GM18873 (cell line): Measurements from ENCODE around the gene DDIAS.
"Not testable (repeated sequence)": the region's sequence is repeated elsewhere in the genome, so short reads cannot be mapped to it uniquely, and the experiment has no call there.

Experiments used
- ATAC-seq: cut with Tn5 transposase; IDR thresholded peaks from one replicate; pipeline ENCODE4 v1.9.1; 2021; ENCODE audit warnings: mild to moderate bottlenecking, moderate library complexity, moderate number of reproducible peaks; ENCODE audit not compliant: unreplicated experiment, low FRiP score

Gene DDIAS

DNA sequence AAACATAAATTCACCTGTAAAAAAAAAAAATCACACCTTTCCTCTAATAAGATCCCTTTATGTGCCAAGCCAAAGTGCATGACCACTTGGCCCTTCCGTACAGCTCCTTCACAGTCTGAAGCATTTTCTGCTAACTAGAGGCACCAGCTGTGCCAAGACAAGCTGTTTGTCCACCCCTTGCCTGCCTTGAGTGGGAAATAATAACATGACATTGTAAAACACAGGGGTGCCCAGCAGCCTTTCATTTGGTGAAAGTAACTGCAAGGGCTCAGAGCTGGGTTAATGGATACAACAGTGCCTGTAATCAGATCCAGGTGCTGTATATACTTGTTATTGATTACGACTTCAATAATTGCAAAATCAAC, 59.2 kb downstream of the DDIAS start:
- ATAC-seq = peak; percentile 22

DNA sequence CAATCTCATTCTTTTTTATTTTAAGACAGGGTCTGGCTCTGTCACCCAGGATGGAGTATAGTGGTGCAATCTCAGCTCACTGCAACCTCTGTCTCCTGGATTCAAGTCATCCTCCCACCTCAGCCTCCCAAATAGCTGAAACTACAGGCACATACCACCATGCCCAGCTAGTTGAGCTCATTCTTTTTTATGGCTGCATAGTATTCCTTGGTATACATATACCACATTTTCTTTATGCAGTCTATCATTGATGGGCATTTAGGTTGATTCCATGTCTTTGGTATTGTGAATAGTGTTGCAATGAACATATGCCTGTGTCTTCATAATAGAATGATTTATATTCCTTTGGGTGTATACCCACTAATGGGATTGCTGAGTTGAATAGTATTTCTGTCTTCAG, 60.5 kb downstream of the DDIAS start:
- ATAC-seq = not testable (repeated sequence)

DNA sequence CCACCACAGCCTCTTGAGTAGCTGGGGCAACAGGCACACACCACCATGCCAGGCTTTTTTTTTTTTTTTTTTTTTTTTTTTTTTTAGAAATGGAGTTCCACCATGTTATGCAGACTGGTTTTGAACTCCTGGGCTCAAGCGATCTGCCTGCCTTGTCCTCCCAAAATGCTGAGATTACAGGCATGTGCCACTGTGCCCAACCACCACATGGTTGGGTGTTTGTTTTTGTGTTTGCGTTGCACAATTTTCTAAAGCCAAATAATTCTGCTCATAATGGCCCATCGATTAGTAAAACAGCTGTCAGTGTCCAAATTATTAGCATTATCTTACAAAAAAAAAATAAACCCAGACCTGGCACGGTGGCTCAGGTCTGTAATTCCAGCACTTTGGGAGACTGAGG, 65.8 kb downstream of the DDIAS start:
- no peak for ATAC-seq

DNA sequence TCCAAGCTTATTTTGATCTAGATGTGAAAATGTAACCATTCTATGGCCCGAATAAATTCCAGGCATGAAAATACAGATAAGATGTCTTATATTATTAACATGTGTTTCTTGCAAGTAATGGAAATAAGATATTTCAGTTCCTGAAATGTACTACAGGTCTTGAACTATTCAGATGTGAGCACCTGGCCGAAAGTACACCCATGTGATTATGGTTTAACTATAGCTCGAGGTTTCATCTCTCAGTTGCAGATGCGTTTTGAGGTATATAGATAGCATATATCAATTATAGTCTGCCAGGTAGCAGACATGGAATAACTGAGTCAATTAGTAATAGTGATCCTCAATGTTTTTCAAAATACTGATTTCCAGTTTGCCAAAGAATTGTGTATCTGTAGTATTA, 68.3 kb downstream of the DDIAS start:
- ATAC-seq = peak; percentile 91

DNA sequence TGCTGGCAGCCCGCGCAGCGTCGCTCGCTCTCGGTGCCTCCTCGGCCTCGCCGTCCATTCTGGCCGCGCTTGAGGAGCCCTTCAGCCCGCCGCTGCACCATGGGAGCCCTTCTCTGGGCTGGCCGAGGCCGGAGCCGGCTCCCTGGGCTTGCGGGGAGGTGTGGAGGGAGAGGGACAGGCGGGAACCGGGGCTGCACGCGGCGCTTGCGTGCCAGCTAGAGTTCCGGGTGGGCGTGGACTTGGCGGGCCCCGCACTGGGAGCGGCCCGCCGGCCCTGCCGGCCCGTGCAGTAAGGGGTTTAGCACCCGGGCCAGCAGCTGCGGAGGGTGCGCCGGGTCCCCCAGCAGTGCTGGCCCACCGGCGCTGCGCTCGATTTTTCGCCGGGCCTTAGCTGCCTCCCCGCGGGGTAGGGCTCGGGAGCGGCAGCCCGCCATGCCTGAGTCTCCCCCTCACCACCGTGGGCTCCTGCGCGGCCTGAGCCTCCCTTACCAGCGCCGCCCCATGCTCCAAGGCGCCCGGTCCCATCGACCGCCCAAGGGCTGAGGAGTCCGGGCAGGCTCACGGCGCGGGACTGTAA, 69.1 kb downstream of the DDIAS start:
- not testable (repeated sequence) for ATAC-seq

DNA sequence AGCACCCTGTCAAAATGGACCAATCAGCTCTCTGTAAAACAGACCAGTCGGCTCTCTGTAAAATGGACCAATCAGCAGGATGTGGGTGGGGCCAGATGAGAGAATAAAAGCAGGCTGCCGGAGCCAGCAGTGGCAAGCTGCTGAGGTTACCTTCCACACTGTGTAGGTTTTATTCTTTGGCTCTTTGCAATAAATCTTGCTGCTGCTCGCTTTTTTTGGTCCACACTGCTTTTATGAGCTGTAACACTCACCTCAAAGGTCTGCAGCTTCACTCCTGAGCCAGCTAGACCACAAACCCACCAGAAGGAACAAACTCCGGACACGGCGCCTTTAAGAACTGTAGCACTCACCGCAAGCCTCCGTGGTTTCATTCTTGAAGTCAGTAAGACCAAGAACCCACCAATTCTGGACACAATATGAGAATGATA, 70.0 kb downstream of the DDIAS start:
- peak; percentile 63 for ATAC-seq

DNA sequence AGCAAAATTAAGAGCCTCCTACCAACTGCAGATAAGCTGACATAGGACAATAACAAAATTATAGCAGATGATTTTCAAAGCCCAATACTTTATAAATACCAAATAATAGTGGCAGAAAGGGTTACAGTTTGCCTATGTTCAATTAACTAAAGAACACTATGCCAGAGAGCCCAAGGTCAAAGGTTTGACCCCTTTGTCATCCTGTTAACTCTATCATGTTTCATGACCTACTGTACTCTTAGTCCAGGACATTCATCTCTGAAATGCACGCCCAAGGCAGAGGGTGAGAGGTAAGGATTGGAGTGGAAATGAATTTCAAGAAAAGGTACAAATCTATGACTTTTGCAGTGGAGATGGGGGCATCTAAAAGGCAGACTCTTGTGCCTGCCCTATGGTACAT, 70.6 kb downstream of the DDIAS start:
- no peak for ATAC-seq

DNA sequence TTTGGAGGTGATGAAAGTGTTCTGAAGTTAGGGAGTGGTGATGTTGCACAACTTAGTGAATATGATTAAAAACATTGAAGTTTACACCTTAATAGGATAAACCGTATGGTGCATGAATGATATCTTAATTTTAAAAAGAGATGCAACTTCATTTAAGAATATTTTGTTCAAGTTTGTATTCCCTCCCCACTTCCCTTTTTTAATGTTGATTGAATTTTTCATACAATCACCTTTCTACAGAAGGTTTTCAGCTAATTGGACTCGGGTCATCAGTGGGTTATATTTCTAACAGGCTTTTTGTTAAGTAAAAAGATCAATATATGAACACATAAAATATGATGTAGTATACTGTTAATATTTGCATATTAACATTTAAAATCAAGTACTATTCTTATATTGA, 72.6 kb downstream of the DDIAS start:
- no peak for ATAC-seq

DNA sequence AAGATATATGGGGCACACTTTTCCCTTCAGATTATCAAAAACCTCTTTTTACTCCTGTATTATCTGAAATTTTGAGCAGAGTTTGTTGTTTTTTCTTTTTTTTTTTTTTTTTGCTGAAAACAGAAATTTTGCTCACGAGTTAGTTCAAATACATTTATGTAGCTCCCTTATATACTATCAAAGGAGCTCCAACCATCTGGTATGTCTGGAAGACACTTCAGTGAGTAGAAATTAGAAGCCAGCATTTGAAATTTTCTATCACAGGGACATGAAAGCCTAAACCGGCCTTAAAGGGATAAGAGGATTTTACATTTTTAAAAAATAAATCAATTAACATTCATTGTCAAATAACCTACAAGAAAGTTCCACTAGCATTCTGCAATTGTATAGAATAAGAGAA, 73.3 kb downstream of the DDIAS start:
- no peak for ATAC-seq

DNA sequence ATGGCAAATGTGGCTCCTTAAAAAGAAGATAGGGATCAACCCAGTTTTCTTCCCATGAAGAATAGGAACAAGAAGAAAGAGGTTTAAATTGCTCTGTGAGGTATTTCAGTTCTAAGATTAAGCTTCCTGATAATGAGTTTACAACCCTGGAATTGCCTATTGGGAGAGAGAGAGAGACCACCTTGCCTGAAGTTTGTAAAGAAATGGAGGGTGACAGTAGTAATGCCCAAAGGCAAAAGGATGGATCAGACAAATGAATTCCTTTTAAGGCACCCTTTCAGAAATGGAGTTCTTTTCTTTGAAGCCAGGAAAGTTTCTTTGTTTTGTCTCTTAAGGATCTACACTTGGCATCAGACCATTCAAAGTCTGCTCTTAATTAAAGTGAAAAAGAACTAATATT, 74.3 kb downstream of the DDIAS start:
- no peak for ATAC-seq

DNA sequence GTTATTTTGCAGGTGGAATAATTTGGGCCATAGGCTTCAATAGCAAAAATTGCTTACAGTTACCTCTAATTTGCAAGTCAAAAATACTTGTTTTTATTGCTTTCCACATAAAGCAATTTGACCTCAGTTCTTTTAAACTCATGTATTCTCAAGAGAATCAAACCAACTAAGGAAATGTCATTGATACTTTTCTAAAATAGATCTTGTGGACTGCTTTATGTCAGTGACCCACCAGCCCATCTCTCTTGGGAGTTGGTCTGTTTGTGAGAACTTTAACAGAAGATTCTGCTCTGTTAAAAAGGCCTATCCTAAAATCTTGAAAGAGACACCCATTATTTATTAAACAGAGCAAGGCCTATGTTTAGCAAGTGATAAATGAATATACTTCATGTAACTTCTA, 75.2 kb downstream of the DDIAS start:
- no peak for ATAC-seq

DNA sequence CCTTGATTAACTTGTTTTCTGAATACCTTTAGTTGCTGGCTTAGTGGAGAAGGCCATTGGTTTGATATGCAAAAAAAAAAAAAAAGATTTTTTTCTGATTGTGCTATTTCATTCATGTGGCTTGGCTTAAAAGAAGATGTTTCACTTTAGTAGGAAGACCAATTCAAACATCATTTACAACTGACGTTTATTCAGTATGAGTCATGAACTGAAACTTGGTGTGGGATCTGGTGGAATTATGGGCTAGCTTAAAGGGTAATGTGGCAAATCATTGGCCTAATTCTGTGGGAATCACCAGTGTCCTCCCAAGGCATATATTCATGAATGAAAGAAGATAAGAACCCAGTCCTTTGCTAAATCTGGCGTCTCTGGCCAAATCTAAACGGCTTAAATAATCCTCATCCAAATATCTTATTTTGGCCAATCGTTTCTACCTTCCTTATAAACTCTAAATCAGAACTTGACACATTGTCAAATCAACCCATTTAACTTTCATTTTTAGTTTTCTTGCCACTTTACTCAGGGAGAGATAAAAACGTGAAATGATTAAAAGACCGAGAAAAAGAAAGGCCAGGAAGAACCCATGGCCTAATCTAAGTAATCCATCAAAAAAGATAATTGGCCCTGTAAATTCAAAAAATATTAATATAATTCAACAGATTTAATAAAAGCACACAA, 77.0 kb downstream of the DDIAS start:
- no peak for ATAC-seq

DNA sequence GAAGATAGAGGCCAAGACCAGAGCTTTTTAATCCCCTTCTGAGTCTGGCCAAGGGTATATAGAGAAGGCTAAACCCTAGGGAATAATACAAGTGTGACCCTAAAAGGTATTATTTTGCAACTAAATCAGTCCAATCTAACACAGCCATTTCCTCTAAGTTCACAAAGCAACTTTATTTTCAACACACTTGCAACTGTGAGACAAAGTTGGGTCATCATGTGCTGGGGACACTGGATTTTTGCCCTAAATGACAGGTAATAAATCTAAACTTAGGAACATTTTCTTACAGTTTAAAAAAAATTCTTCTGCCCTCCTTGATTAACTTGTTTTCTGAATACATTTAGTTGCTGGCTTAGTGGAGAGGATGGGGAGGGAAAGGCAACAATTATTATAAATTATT, 78.3 kb downstream of the DDIAS start:
- no peak for ATAC-seq

DNA sequence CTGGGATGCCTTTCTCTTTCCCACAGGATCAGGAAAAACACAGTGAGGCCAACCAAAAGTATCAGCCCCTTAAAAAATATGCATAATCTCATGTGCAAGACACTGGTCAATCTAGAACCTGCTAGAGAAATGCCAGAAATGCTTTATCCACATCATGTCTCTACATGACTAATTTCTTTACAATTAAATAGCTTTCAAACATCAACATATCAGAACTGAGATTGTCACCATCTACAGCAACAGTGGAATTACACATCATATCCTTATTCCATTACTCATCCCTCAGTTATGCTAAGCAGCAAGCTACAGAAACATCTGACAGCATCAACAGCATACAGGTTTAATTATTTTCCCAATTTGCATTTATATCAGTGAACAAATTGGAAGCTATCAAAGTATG, 78.8 kb downstream of the DDIAS start:
- ATAC-seq = no peak

DNA sequence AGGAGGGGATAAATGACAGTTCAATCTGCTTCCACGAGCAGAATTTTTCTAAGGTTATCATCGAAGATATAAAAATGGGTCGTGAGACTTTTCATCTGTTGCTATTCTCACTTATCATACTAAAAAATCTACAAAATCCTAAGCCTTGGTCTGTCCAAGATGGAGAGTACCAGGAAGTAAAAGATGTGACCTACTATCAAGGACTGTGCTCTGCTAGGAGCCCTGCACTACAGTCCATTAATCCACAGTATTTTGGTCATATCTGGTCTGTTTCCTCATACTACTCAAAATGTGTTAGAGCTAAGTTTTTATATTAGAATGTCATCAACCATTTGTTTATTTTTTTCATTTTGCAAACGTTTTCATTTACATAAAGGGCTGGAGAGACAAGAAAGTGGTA, 79.4 kb downstream of the DDIAS start:
- no peak for ATAC-seq

DNA sequence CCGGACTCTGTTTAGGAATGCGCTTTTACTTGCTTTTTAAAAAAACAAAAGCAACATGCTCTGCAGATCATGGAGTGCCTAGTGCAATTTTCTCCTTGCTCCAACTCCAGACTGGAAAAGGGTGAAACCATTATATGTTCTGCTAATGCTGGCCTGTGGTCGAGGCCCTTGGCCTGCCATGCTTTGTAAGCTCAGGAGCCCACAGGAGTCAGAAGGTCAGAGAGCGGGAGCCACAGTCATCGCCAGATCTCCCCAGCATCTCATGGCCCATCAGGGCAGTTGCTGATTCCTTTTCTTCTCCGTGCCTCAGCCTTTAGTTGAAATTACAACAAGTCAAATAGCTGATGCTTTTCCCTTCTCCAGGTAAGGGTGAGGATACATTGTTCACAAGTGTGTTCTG, 80.3 kb downstream of the DDIAS start:
- ATAC-seq = no peak
